Keratinocyte (primary cell): Measurements from ENCODE around the gene SPATA20. TPM values are rescaled to one million over a fixed set of nuclear protein-coding genes. Genes with fewer than 3 reads are reported as not detected.

Source experiments
- DNase-seq: peaks from one replicate; pipeline ENCODE4 v3.0.0-alpha.2; 2011; ENCODE audit warnings: low read depth, missing footprints, low spot score
- FAIRE-seq: peaks from 2 replicates; lab custom pipeline; 2011; peaks lifted over from hg19 to GRCh38; lab: Jason Lieb, UNC
- H2AFZ ChIP-seq: 2 replicates; pipeline ENCODE4 v1.6.0; 2012; ENCODE audit warnings: low read length, control low read depth, inconsistent platforms; ENCODE audit not compliant: control insufficient read depth
- H3K27ac ChIP-seq: 2 replicates; pipeline ENCODE4 v1.5.1; 2011; ENCODE audit warnings: low read length; ENCODE audit not compliant: control insufficient read depth, insufficient read depth
- H3K27me3 ChIP-seq: 3 replicates; pipeline ENCODE4 v1.6.0; 2011; ENCODE audit warnings: low read length; ENCODE audit not compliant: control insufficient read depth, insufficient read depth; ENCODE audit errors: extremely low read depth
- H3K36me3 ChIP-seq, 2 experiments: 2 replicates in 1 of 2; 3 replicates in 1 of 2; pipeline ENCODE4 v1.5.1; 2011; ENCODE audit warnings: low read length in 2 of 2, mild to moderate bottlenecking in 1 of 2; ENCODE audit not compliant: control insufficient read depth in 2 of 2, insufficient read depth in 2 of 2; ENCODE audit errors: extremely low read depth in 1 of 2
- H3K4me1 ChIP-seq: 3 replicates; pipeline ENCODE4 v1.5.1; 2011; ENCODE audit warnings: low read length; ENCODE audit not compliant: control insufficient read depth, insufficient read depth; ENCODE audit errors: extremely low read depth
- H3K4me2 ChIP-seq: 3 replicates; pipeline ENCODE4 v1.6.0; 2011; ENCODE audit warnings: low read depth, low read length; ENCODE audit not compliant: control insufficient read depth, insufficient read depth; ENCODE audit errors: extremely low read depth
- H3K4me3 ChIP-seq, 3 experiments: fragments of 200-600 bp in 1 of 3; sonication (generic) in 1 of 3; 2 replicates in 2 of 3; 3 replicates in 1 of 3; pipeline ENCODE4 v1.5.1; 2011 to 2016; ENCODE audit warnings: low read length in 3 of 3, mild to moderate bottlenecking in 3 of 3, control low read depth in 2 of 3, inconsistent platforms in 1 of 3, low read depth in 1 of 3, mixed read lengths in 1 of 3, mixed run types in 1 of 3, moderate library complexity in 1 of 3; ENCODE audit not compliant: control insufficient read depth in 2 of 3, insufficient read depth in 2 of 3; ENCODE audit errors: extremely low read depth in 1 of 3
- H3K79me2 ChIP-seq: 2 replicates; pipeline ENCODE4 v1.6.0; 2012; ENCODE audit warnings: low read length; ENCODE audit not compliant: control insufficient read depth, insufficient read depth
- H3K9ac ChIP-seq: 3 replicates; pipeline ENCODE4 v1.6.0; 2011; ENCODE audit warnings: low read length; ENCODE audit not compliant: control insufficient read depth, insufficient read depth; ENCODE audit errors: extremely low read depth
- H3K9me1 ChIP-seq: 3 replicates; pipeline ENCODE4 v1.6.0; 2011; ENCODE audit warnings: low read length; ENCODE audit not compliant: control insufficient read depth, insufficient read depth; ENCODE audit errors: extremely low read depth
- H3K9me3 ChIP-seq: 2 replicates; pipeline ENCODE4 v1.5.1; 2012; ENCODE audit warnings: low read depth, low read length; ENCODE audit not compliant: control insufficient read depth
- H4K20me1 ChIP-seq: 3 replicates; pipeline ENCODE4 v1.6.0; 2011; ENCODE audit warnings: low read length; ENCODE audit not compliant: control insufficient read depth, insufficient read depth; ENCODE audit errors: extremely low read depth
- EZH2 ChIP-seq: IDR thresholded peaks from one replicate; pipeline ENCODE4 v1.6.1; 2012; ENCODE audit warnings: inconsistent platforms, mild to moderate bottlenecking, low read length, moderate library complexity
- dilution Hi-C: fragments of 300-500 bp; cut with MboI; formaldehyde crosslinking; loops from one replicate; pipeline ENCODE4 v1.7.0; 2020; ENCODE audit warnings: low sequenced_read_pairs; ENCODE audit not compliant: extremely low pct_ligation_motif_present
- polyA plus RNA-seq, 5 experiments: library from polyadenylated mRNA; depleted of rRNA in 3 of 5; stranded (reverse) in 3 of 5; stranded (forward) in 1 of 5; unstranded in 1 of 5; fragments of >200 nt; gene quantifications; 1 replicate in 1 of 5; 2 replicates in 3 of 5; 3 replicates in 1 of 5; pipeline versions ENCODE4 v1.2.1 to v1.2.3, GENCODE V29; 2011 to 2012; ENCODE audit warnings: missing spikeins in 2 of 5, low read depth in 1 of 5, low replicate concordance in 1 of 5
- TF ChIP-seq, protein P1 (sequence below), 3 experiments: IDR thresholded peaks in 1 of 3; conservative IDR thresholded peaks in 1 of 3; optimal IDR thresholded peaks in 1 of 3; 2 replicates in 2 of 3; 3 replicates in 1 of 3; pipeline versions ENCODE3 to v1.5.1; 2011; ENCODE audit warnings: low read length in 3 of 3, mild to moderate bottlenecking in 3 of 3, moderate library complexity in 2 of 3, control low read depth in 1 of 3, inconsistent platforms in 1 of 3; ENCODE audit not compliant: insufficient read depth in 2 of 3; ENCODE audit errors: extremely low read depth in 1 of 3

The SPATA20 gene
- polyA plus RNA-seq, 1 donor (not counting 4 experiments of a cell fraction or from before 2014, with no cell fraction given): 17.2 TPM

DNA sequence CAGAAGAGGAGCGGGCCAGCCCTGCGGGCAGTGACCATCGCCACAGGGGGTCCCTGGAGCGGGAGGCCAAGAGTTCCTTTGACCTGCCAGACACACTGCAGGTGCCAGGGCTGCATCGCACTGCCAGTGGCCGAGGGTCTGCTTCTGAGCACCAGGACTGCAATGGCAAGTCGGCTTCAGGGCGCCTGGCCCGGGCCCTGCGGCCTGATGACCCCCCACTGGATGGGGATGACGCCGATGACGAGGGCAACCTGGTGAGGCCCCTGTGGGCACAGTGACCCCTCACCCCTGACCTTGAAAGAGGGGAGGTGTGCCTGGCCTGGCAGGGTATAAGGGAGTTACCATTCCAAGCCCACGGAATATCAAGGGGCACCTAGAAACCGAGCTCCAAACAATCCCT lies 52.6 kb downstream of the SPATA20 start:
- Histone ChIP-seq H4K20me1 (peaks cover 2% of the 10 kb centered on the region), H3K4me1 (no peaks in the 10 kb centered on the region), H3K79me2 (no peaks in the 10 kb centered on the region), H3K36me3 (no peaks in the 10 kb centered on the region), H3K9me3 (no peaks in the 10 kb centered on the region), H3K27ac (no peak overlapping the region), H3K27me3 (peaks cover 41% of the 10 kb centered on the region), H3K4me2 (no peak overlapping the region), H3K4me3 (no peak overlapping the region), H3K9me1 (no peaks in the 10 kb centered on the region), H2AFZ (no peak overlapping the region), H3K9ac (no peak overlapping the region)
- FAIRE-seq (no peak), DNase-seq (no peak)
- dilution Hi-C loops: no loop called here
- TF ChIP-seq, protein P1, sequence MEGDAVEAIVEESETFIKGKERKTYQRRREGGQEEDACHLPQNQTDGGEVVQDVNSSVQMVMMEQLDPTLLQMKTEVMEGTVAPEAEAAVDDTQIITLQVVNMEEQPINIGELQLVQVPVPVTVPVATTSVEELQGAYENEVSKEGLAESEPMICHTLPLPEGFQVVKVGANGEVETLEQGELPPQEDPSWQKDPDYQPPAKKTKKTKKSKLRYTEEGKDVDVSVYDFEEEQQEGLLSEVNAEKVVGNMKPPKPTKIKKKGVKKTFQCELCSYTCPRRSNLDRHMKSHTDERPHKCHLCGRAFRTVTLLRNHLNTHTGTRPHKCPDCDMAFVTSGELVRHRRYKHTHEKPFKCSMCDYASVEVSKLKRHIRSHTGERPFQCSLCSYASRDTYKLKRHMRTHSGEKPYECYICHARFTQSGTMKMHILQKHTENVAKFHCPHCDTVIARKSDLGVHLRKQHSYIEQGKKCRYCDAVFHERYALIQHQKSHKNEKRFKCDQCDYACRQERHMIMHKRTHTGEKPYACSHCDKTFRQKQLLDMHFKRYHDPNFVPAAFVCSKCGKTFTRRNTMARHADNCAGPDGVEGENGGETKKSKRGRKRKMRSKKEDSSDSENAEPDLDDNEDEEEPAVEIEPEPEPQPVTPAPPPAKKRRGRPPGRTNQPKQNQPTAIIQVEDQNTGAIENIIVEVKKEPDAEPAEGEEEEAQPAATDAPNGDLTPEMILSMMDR (optimal IDR thresholded peaks at IDR 0.05 in 1 of 3, IDR thresholded peaks at IDR 0.05 in 1 of 3, conservative IDR thresholded peaks at IDR 0.05 in 1 of 3; ENCODE audit: extremely low read depth in 1 of 3, insufficient read depth in 2 of 3, low read length in 3 of 3): no peak
- no peak for TF ChIP-seq EZH2

DNA sequence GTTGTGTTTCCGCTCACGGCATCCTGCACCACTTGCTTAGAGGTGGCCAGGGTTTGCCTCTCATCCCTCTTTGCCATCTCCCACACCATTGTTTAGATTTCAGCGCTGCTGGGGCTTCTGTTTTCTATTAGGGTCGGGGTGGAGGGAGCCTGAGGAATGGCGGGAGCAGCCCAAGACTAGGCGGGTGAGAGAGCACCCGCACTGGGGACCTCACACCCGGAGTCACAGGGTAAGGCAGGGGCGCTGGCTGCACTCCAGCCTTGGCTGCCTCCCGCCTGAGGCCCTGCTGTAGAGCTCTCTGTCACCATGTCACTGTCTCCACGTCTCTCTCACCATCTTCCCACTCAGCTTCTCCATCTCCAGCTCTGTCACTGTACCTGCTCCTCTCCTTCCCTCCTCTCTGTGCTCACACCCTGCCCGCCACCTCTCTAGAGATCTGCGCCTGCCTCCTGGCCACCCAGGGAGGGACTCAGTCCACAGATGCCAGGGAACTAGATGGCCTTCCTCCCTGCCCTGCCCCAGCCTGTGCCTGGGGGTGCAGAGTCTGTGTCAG lies 54.9 kb downstream of the SPATA20 start:
- peaks cover 2% of the 10 kb centered on the region for H3K4me1 ChIP-seq
- H2AFZ ChIP-seq: no peak overlapping the region
- no peak overlapping the region for H3K4me3 ChIP-seq
- H3K79me2 ChIP-seq: no peaks in the 10 kb centered on the region
- H4K20me1 ChIP-seq: peaks cover 2% of the 10 kb centered on the region
- no peak overlapping the region for H3K27ac ChIP-seq
- dilution Hi-C loops: no loop called here
- TF ChIP-seq, protein P1 (optimal IDR thresholded peaks at IDR 0.05 in 1 of 3, IDR thresholded peaks at IDR 0.05 in 1 of 3, conservative IDR thresholded peaks at IDR 0.05 in 1 of 3; ENCODE audit: extremely low read depth in 1 of 3, insufficient read depth in 2 of 3, low read length in 3 of 3): no peak
- TF ChIP-seq EZH2: no peak
- DNase-seq: no peak
- H3K9ac ChIP-seq: no peak overlapping the region
- no peak overlapping the region for H3K4me2 ChIP-seq
- no peaks in the 10 kb centered on the region for H3K9me1 ChIP-seq
- no peaks in the 10 kb centered on the region for H3K9me3 ChIP-seq
- H3K27me3 ChIP-seq: peaks cover 51% of the 10 kb centered on the region
- H3K36me3 ChIP-seq: no peaks in the 10 kb centered on the region
- FAIRE-seq: no peak
